HG03175 (cell line): Measurements from ENCODE around the gene AGPAT4.
A peak's percentile ranks its signal among the peaks of the same experiment; 100 is the strongest.
"Not testable (repeated sequence)": the region's sequence is repeated elsewhere in the genome, so short reads cannot be mapped to it uniquely, and the experiment has no call there.

Experiments used
- ATAC-seq: cut with Tn5 transposase; IDR thresholded peaks from one replicate; pipeline ENCODE4 v1.9.1; 2021; ENCODE audit warnings: mild to moderate bottlenecking, moderate library complexity; ENCODE audit not compliant: unreplicated experiment

The AGPAT4 gene

GRCh38 chr6:161273752-161274487 lies at the start of gene AGPAT4:
AGPAT4 (minus strand) TSS chr6:161274061; CDS start chr6:161232213, 41,848 bp downstream.
- peak; percentile 96 for ATAC-seq

- ATAC-seq: no peak
Measured at GRCh38 chr6:161319231-161319630, 45.4 kb upstream of the AGPAT4 start.

DNA sequence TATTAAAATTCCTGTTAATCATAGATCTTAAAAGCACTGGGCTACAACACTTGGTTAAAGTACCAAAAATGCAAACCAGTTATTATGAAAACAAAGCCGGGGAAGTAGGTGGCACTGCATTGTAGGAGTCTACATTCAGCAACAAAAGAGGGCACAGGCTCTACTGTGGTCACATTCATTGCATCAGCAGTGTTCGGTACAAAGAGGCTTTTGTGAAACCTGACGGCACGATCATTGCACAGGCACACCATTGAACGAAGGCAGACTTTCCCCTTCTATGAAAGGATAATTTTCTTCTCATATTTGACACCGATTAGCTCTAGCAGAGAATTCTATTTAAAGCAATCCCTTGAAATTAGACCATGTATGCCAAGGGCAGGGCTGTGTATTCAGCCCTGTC lies 44.6 kb upstream of the AGPAT4 start:
- ATAC-seq: no peak

GRCh38 chr6:161316531-161316930 lies 42.7 kb upstream of the AGPAT4 start:
- ATAC-seq: no peak

DNA sequence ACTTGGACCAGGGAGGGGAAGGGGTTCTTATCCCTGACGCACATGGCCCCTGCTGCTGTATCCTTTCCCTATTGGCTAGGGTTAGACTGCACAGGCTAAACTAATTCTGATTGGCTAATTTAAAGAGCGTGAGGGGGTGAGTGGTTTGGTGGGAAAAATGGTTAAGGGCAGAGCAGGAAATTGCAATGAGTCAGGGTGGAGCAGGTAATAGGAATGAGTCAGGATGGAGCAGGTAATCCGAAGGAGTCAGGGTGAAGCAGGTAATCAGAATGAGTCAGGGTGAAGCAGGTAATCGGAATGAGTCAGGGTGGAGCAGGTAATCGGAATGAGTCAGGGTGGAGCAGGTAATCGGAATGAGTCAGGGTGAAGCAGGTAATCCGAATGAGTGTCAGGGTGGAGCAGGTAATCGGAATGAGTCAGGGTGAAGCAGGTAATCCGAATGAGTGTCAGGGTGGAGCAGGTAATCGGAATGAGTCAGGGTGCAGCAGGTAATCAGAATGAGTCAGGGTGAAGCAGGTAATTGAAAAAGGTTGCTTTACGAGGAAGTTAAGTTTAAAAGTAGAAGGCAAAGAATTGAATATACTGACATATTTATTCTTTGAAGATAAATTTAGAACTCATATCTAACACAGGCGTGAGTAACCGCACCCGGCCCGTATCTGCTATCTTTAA lies 41.5 kb upstream of the AGPAT4 start:
- not testable (repeated sequence) for ATAC-seq

DNA sequence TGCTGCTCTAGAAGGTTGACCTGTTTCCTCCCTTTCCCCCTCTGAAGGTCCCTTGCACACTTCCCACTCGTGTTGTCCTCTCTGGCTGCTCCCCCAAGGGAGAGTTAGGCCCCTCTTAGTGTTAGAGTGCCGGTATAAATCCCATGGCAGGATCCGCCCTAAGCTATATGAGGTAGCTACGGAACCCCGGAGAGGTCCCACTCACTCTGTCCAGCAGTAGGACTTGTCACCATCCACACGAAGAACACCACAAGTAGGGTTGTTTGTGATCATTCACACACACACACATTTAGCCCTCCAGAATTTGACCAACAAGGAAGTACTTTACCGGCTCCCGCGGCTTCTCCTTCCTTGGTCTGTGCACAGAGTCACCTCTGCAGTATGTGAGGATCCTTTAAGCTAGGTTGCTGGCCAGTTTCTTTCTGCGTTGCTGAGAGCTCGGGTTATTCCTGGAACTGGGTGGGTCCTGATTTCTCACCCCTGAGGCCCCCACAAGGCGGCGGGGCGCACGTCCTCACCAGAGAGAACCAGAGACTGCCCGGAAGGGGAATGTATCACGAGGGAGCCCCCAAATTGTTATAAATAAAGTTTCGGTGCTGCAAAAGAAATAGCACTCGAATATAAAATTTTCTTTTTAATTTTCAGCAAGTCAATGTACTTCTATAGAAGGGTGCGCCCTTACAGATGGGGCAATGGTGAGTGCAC lies 40.8 kb upstream of the AGPAT4 start:
- ATAC-seq: not testable (repeated sequence)

- no peak for ATAC-seq
Measured at GRCh38 chr6:161313940-161314509, 40.2 kb upstream of the AGPAT4 start.

- not testable (repeated sequence) for ATAC-seq
Measured at GRCh38 chr6:161313475-161313874, 39.6 kb upstream of the AGPAT4 start.

DNA sequence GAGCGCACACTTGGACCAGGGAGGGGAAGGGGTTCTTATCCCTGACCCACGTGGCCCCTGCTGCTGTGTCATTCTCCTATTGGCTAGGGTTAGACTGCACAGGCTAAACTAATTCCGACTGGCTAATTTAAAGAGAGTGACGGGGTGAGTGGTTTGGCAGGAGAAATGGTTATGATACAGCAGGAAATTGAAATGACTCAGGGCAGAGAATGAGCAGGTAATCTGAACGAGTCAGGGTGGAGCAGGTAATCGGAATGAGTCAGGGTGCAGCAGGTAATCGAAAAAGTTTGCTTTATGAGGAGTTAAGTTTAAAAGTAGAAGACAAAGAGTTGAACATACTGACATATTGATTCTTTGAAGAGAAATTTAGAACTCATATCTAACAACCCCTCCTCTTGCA lies 35.9 kb upstream of the AGPAT4 start:
- not testable (repeated sequence) for ATAC-seq

- no peak for ATAC-seq
Measured at GRCh38 chr6:161308075-161308655, 34.3 kb upstream of the AGPAT4 start.

- no peak for ATAC-seq
Measured at GRCh38 chr6:161305860-161306259, 32.0 kb upstream of the AGPAT4 start.

- ATAC-seq: no peak
Measured at GRCh38 chr6:161303628-161304340, 29.9 kb upstream of the AGPAT4 start.

DNA sequence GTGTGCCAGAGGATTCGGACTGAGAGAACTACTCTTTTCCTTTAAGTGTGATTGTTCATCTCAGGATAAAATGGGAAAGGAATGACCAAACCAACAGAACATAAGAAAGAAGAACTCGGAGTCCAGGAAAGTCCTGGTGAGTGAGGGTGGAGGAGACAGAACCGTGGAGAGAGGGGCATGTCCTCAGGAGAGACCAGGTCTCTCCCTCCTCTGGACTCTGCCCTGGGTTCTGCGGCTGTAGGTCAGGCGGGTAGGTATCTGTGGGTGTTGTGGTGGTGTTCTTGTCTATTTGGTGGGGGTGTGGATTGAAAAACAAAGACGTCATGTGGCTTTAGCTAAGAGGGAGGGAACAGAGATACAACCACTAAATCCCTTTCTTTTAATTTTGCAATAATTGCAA lies 29.1 kb upstream of the AGPAT4 start:
- no peak for ATAC-seq

GRCh38 chr6:161301338-161301737 lies 27.5 kb upstream of the AGPAT4 start:
- no peak for ATAC-seq

- ATAC-seq: no peak
Measured at GRCh38 chr6:161300823-161301222, 27.0 kb upstream of the AGPAT4 start.

DNA sequence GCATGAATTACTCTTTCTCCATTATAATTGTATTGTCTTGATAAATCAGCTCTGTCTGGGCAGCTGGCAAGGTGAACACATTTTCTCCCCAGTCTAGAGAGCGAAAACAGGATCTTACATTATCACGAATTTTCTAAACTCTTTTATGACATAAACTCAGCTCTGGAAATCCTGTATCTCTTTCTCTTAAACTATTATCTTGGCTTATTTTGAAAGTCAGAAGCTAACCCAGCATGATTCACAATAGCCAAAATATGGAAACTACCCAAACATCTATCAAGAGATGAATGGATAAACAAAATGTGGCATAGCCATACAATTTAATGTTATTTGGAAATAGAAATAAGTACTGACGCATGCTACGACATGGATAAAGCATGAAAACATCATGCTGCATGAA lies 25.9 kb upstream of the AGPAT4 start:
- ATAC-seq: no peak

DNA sequence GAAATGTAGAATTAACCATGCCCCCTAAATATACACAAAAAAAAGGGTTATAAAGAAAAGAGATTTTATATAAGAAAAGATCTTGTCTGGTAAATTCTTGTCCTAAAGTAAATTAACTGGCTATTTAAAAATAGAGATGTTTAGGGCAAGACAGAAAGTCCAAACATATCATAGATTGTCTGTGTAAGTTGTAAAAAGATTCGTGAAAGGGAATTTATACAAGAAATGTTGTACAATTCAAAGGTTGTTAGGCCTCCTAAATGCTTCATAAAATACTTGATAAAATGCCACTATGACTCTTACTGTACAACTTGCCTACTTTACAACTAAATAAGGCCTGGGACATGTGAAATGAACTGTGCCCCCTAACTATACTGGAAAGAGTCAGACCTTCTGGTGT lies 21.9 kb upstream of the AGPAT4 start:
- no peak for ATAC-seq

- no peak for ATAC-seq
Measured at GRCh38 chr6:161292650-161293281, 18.9 kb upstream of the AGPAT4 start.

- no peak for ATAC-seq
Measured at GRCh38 chr6:161292145-161292544, 18.3 kb upstream of the AGPAT4 start.

- no peak for ATAC-seq
Measured at GRCh38 chr6:161290751-161291150, 16.9 kb upstream of the AGPAT4 start.
